Heart left ventricle (tissue), 16 donors: ENCODE measurements around the gene TPD52L2. TPM values are rescaled to one million over a fixed set of nuclear protein-coding genes. Genes with fewer than 3 reads are reported as not detected.
A peak's percentile ranks its signal among the peaks of the same experiment; 100 is the strongest.

Experiments used
- ATAC-seq, 4 donors: fragments of 200-7000 bp; cut with Tn5 transposase; one replicate each; pipeline ENCODE4 v1.9.1; 2020 to 2022; ENCODE audit warnings: moderate library complexity in 4 of 4, mild to moderate bottlenecking in 3 of 4, moderate number of reproducible peaks in 1 of 4
- DNase-seq, 5 donors: peaks; one replicate each; pipeline ENCODE4 v3.0.0-alpha.2; 2020
- H3K27ac ChIP-seq, 12 donors: fragments of 200-600 bp; sonication (generic) in 4 of 12; one replicate each; pipeline versions ENCODE4 v1.5.0 to v1.8.0; 2016 to 2022; ENCODE audit warnings: mild to moderate bottlenecking in 2 of 12
- H3K27me3 ChIP-seq, 9 donors: fragments of 200-600 bp; sonication (generic) in 2 of 9; one replicate each; pipeline versions ENCODE4 v1.5.1 to v1.8.0; 2016 to 2022; ENCODE audit warnings: mild to moderate bottlenecking in 3 of 9
- H3K36me3 ChIP-seq, 9 donors: fragments of 200-600 bp; sonication (generic) in 2 of 9; one replicate each; pipeline versions ENCODE4 v1.5.0 to v1.8.0; 2018 to 2022; ENCODE audit warnings: mild to moderate bottlenecking in 2 of 9
- H3K4me1 ChIP-seq, 12 donors: fragments of 200-600 bp; sonication (generic) in 4 of 12; one replicate each; pipeline versions ENCODE4 v1.5.0 to v1.8.0; 2016 to 2022; ENCODE audit warnings: mild to moderate bottlenecking in 3 of 12
- H3K4me3 ChIP-seq, 12 donors: fragments of 200-600 bp; sonication (generic) in 4 of 12; one replicate each; pipeline versions ENCODE4 v1.5.0 to v1.8.0; 2017 to 2022; ENCODE audit warnings: mild to moderate bottlenecking in 9 of 12, moderate library complexity in 4 of 12
- H3K9me3 ChIP-seq, 12 donors: fragments of 200-600 bp; sonication (generic) in 4 of 12; one replicate each; pipeline versions ENCODE4 v1.5.0 to v1.8.0; 2016 to 2022; ENCODE audit warnings: mild to moderate bottlenecking in 1 of 12
- CTCF ChIP-seq, 12 donors: fragments of 200-600 bp; sonication (generic) in 4 of 12; IDR thresholded peaks; one replicate each; pipeline versions ENCODE4 v1.5.0 to v1.8.0; 2018 to 2022; ENCODE audit warnings: antibody characterized with exemption in 12 of 12, mild to moderate bottlenecking in 5 of 12
- POLR2A ChIP-seq, 2 donors: fragments of 450-650 bp; IDR thresholded peaks; one replicate each; pipeline ENCODE4 v1.6.1; 2017; ENCODE audit warnings: antibody characterized with exemption in 2 of 2, mild to moderate bottlenecking in 2 of 2, moderate library complexity in 2 of 2
- WGBS, 4 donors: extraction: QIAGEN DNeasy Blood & Tissue Kit in 2 of 4; methylation state at CpG; one replicate each; pipeline versions ENCODE4 v1.1.5 to v1.1.7; 2013 to 2018; 5-methylcytosine and 5-hydroxymethylcytosine counted together
- intact Hi-C, 10 donors: fragments of 100-400 bp; cut with DNase I; formaldehyde crosslinking; loops; one replicate each; pipeline versions ENCODE4 v1.11.1 to v1.14.2; 2022
- polyA plus RNA-seq, 2 donors: library from polyadenylated mRNA; stranded (reverse); fragments of 200-250 nt; gene quantifications; one replicate each; pipeline ENCODE4 v1.2.3, GENCODE V29; 2013
- total RNA-seq, 9 donors: library from RNA; depleted of rRNA in 2 of 9; stranded (reverse); fragments of >200 nt in 2 of 9; fragmentation: NEBNext Ultra II Directional in 3 of 9; extraction: Animal tissue kit (Norgen Biotek cat#: 25700) in 3 of 9; gene quantifications; one replicate each; pipeline versions ENCODE4 v1.1.0 to v1.2.4, GENCODE V29; 2016 to 2023
- donor health status: ischemic (EF 13 %, LVEDD 7.1; RV severe dilation, severe dysfunction).
- donor health status: healthy with polysubstance abuse.
- donor health status: DM: no; HTN: yes; CAD: no.
- donor health status: DM: no; HTN: no; CAD: no.
- donor health status: ischemic (EF 25% LVEDD 6.9; RV normal size, moderate dysfunction).
- donor health status: ischemic (EF 25% LVEDD 5.7; RV mildly dilated, moderate dysfunction).
- donor health status: healthy.
- donor health status: DM: yes; HTN: yes; CAD: no.
- donor health status: ischemic (EF 35%, LVEDD 5.7; RV mildly dilated, moderate dysfunction).
- donor health status: nonischemic (EF 11% LVEDD 7.7; RV severe dilation, severe dysfunction).
- donor health status: DM: yes; HTN: yes; CAD: no.
- donor health status: PGD.
- donor health status: ischemic (EF 29% LVEDD 5.4; RV normal size, mild dysfunction).
- donor health status: nonischemic (EF 23%, LVEDD 6.1; RV moderate dilation, normal function).

Gene TPD52L2
- total and polyA plus RNA-seq, 11 donors, result 44.4 to 179 (median 72.2) TPM

GRCh38 chr20:63830841-63831588, 34.1 kb upstream of the TPD52L2 start, which contains the start of gene ZBTB46:
Gene ZBTB46 (minus strand): TSS chr20:63831264. CDS start chr20:63790757, 40,507 bp downstream.
- intact Hi-C loops, result loop anchor here in 3 of 10 donors (2.0 to 5.0 kb wide), 3 partner anchors 24 to 44 kb away; no protein-coding TSS in a partner anchor
- H3K27ac ChIP-seq, result peak within 1 kb of the TSS; percentile 80 to 97 (median 90)
- no peaks in the 10 kb centered on the region for H3K9me3 ChIP-seq
- H3K27me3 ChIP-seq, result peaks cover 0 to 27% (median 0%) of the 10 kb centered on the region in 9 donors
- peaks cover 13 to 77% (median 60%) of the 10 kb centered on the region in 12 donors for H3K4me1 ChIP-seq
- 0 to 2% (median 1%) methylated on average over 6 to 147 of the region's 147 CpGs for WGBS, 4 donors
- ATAC-seq (peak in 3 of 4 donors; percentile 11 to 44 (median 28)), DNase-seq (peak; percentile 62 to 86 (median 80))
- TF ChIP-seq CTCF (IDR thresholded peaks at IDR 0.05) (no peak), POLR2A (IDR thresholded peaks at IDR 0.05) (peak in 1 of 2 donors; percentile 10)
- H3K4me3 ChIP-seq, result peak within 1 kb of the TSS; percentile 48 to 99 (median 79)
- peaks cover 0 to 1% (median 0%) of the 10 kb centered on the region in 9 donors for H3K36me3 ChIP-seq

- peaks cover 0 to 27% (median 0%) of the 10 kb centered on the region in 9 donors for H3K27me3 ChIP-seq
- peaks cover 13 to 71% (median 56%) of the 10 kb centered on the region in 12 donors for H3K4me1 ChIP-seq
- no peaks in the 10 kb centered on the region for H3K36me3 ChIP-seq
- intact Hi-C loops, result loop anchor here in 3 of 10 donors (2.0 to 5.0 kb wide), 3 partner anchors 23 to 44 kb away; no protein-coding TSS in a partner anchor
- peak overlapping the region; percentile 80 to 97 (median 88) for H3K27ac ChIP-seq
- no peak for DNase-seq
- WGBS, 4 donors, result 0 to 1% (median 0%) methylated on average over 1 to 55 of the region's 55 CpGs
- no peak for ATAC-seq
- H3K9me3 ChIP-seq, result no peaks in the 10 kb centered on the region
- peak overlapping the region; percentile 40 to 99 (median 66) for H3K4me3 ChIP-seq
- no peak for TF ChIP-seq CTCF (IDR thresholded peaks at IDR 0.05)
- TF ChIP-seq POLR2A (IDR thresholded peaks at IDR 0.05), result no peak
These were observed 33.5 kb upstream of the TPD52L2 start for GRCh38 chr20:63831646-63831992.

GRCh38 chr20:63831993-63832686, 32.9 kb upstream of the TPD52L2 start:
- TF ChIP-seq CTCF (IDR thresholded peaks at IDR 0.05) (peak in 2 of 12 donors; percentile 3 to 13), POLR2A (IDR thresholded peaks at IDR 0.05) (peak in 1 of 2 donors; percentile 28)
- no peaks in the 10 kb centered on the region for H3K9me3 ChIP-seq
- H3K36me3 ChIP-seq, result no peaks in the 10 kb centered on the region
- peak overlapping the region; percentile 80 to 97 (median 88) for H3K27ac ChIP-seq
- ATAC-seq (peak in 3 of 4 donors; percentile 37 to 41 (median 38)), DNase-seq (peak; percentile 66 to 86 (median 75))
- WGBS, 4 donors, result 4 to 10% (median 8%) methylated on average over 10 to 76 of the region's 76 CpGs
- H3K4me1 ChIP-seq, result peaks cover 13 to 66% (median 53%) of the 10 kb centered on the region in 12 donors
- peaks cover 0 to 27% (median 0%) of the 10 kb centered on the region in 9 donors for H3K27me3 ChIP-seq
- H3K4me3 ChIP-seq, result peak overlapping the region; percentile 40 to 99 (median 66)
- intact Hi-C loops, result loop anchor here in 3 of 10 donors (2.0 to 5.0 kb wide), 4 partner anchors 15 to 45 kb away; no protein-coding TSS in a partner anchor
